ENCODE measurements around the gene VPS18.
"Not testable (repeated sequence)": the region's sequence is repeated elsewhere in the genome, so short reads cannot be mapped to it uniquely, and the experiment has no call there.

The VPS18 gene, protein sequence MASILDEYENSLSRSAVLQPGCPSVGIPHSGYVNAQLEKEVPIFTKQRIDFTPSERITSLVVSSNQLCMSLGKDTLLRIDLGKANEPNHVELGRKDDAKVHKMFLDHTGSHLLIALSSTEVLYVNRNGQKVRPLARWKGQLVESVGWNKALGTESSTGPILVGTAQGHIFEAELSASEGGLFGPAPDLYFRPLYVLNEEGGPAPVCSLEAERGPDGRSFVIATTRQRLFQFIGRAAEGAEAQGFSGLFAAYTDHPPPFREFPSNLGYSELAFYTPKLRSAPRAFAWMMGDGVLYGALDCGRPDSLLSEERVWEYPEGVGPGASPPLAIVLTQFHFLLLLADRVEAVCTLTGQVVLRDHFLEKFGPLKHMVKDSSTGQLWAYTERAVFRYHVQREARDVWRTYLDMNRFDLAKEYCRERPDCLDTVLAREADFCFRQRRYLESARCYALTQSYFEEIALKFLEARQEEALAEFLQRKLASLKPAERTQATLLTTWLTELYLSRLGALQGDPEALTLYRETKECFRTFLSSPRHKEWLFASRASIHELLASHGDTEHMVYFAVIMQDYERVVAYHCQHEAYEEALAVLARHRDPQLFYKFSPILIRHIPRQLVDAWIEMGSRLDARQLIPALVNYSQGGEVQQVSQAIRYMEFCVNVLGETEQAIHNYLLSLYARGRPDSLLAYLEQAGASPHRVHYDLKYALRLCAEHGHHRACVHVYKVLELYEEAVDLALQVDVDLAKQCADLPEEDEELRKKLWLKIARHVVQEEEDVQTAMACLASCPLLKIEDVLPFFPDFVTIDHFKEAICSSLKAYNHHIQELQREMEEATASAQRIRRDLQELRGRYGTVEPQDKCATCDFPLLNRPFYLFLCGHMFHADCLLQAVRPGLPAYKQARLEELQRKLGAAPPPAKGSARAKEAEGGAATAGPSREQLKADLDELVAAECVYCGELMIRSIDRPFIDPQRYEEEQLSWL

DNA sequence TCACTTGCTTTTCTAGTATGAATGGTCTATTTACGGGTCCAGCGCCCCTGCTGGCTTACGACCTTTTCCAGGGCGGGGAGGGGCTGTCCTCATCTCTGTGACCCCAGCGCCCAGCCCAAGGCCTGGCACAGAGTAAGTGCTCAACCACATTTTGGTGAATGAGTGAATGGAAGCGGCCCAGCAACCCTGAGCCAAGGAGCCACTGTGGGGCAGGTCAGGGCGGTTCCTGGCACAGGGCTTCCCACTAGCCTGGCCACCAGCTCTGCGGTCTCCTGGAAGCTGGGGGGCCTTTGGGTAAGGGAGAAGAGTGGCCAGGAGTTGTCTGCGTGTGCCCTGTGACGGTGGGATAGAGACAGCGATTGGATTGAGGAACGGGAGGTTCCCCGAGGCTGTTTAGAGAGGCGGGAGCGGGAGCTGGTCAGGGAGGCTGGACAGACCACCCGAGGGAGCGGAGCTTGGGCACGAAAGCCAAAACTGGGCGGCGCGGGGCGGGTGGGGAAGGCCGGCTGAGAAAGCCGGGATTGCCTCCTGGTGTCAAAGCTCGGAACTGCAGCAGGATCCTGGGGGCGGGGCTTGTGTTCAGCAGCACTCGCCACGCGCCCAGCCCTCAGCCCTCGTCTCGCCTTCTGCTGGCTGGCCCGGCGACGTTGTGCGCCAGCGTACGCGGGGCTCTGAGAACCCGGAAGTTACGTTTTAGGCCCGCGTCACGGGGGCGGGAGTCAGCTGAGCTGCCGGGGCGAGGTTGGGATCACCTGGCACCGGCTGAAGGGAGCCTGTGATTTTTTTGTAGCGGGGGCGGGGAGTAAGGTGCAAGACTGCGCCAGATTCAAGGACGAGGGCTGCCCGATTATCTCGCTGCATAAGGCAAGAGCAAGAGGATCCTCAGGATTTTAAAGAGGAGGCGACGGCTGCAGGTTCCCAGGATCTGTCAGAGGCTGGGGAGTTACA lies at the start of gene VPS18:
Gene VPS18 (plus strand): TSS at position 718 of the 948 bp plus-strand sequence. CDS start 319 bp downstream, outside the sequence.
- DNase-seq: peak; percentile 99
- in situ Hi-C loops (cut with MboI; ENCODE audit: low pct_unique_long_range_greater_than_20kb, low sequenced_read_pairs): no loop called here

DNA sequence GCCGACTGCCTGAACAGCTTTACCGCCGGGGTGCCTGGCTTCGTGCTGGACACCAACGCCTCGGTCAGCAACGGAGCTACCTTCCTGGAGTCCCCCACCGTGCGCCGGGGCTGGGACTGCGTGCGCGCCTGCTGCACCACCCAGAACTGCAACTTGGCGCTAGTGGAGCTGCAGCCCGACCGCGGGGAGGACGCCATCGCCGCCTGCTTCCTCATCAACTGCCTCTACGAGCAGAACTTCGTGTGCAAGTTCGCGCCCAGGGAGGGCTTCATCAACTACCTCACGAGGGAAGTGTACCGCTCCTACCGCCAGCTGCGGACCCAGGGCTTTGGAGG lies 49.6 kb upstream of the VPS18 start:
- in situ Hi-C loops (cut with MboI; ENCODE audit: low pct_unique_long_range_greater_than_20kb, low sequenced_read_pairs): no loop called here
- peak; percentile 67 for DNase-seq

DNA sequence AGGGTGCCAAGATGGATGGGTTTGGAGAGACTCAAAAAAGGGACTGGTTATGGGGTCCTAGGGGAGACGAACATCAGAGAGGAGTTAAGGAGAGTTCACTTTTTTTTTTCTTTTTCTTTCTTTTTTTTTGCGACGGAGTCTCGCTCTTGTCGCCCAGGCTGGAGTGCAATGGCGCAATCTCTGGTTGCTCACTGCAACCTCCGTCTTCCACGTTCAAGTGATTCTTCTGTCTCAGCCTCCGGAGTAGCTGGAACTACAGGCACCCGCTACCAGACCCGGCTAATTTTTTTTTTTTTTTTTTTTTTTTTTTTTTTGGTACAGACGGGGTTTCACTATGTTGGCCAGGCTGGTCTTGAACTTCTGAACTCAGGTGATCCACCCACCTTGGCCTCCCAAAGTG lies 49.2 kb upstream of the VPS18 start:
- DNase-seq: no peak
- in situ Hi-C loops (cut with MboI; ENCODE audit: low pct_unique_long_range_greater_than_20kb, low sequenced_read_pairs): no loop called here

DNA sequence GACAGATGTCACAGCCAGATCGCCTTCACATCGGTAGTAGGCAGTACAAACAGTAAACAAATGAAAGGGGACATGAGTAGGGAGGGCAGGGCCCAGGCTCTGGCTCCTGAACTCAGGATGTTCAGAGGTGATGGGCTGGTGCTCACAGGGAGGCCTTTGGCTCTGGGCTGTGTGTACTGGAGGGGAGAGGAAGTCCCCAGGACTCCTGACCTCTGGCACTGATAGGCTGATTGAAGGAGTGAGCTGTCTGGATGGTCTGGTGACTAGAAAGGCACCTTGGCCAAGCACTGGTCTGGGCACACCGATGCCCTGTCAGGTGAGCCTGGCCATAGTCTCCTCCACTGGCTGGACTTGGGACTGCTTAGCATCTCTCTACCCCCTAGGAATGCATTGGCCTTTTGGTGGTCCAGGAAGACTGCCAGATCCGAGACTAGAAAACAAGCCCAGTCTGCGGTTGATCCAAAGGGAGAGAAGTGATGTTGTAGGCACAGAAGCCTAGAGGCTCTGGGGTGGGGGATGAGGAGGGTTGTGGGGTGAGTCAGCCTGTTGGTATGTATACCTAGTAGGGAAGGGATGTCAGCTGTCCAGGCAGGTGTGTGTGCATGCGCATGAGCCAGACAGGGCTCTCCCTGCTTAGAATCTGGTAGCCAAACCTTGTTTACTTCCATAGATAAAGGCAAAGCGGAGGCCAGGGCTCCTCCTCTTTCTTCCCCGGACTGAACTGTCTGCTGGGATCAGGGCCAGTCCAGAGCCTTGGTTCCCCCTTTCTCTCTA lies 48.6 kb upstream of the VPS18 start:
- no peak for DNase-seq
- in situ Hi-C loops (cut with MboI; ENCODE audit: low pct_unique_long_range_greater_than_20kb, low sequenced_read_pairs): no loop called here

DNA sequence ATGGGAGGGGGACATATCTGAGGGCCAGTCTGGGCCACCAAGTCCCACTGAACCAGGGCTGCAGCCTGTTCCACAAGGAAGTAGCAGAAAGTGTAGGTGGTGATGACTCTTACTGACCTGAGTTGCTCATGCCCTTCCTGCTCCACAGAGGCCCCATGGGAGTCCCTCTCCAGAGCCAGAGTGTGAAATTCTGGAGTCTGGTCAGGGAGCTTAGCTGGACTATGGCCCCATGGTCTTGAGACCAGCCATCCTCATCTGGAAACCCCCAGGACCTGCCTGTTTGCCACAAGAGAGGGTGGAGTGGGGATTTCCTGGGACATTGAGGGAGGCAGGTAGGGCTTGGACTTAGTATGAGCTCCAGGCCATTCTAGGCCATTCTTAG lies 47.4 kb upstream of the VPS18 start:
- DNase-seq: no peak
- in situ Hi-C loops (cut with MboI; ENCODE audit: low pct_unique_long_range_greater_than_20kb, low sequenced_read_pairs): no loop called here

DNA sequence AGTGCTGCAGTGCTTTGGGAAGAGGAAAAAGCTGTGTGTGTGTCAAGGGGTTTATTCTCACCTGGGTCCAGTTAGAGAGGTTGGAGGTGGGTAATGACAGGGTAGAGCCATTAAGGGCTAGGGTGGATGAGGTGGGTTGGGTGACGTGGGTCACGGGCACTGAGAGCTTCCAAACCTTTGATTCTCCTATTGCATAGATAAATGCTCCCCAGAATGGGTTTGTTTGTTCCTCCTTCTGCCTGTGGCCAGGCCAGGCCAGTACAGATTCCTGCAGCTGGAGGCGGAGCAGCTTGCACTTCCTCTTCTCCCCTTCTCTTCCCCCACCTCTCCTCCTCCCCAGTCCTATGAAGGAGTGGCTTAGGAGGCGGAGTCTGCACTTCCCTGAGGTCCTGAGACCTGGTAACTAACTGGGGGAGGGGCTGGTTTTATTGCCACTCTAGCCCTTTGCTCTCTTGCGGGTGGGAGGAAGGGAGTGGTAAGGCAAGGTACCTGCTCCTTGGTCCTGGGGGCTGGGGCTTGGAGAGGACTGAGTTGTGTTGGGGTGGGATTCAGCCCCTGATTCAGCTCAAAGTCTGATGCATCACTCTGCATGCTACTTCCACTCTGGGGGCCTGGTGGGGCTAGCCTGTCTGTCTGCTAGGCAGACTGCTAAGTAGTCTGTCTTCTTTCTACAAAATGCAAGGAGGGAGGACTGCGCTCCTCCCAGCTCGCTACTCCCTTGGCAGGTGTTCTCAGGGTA lies 46.9 kb upstream of the VPS18 start:
- in situ Hi-C loops (cut with MboI; ENCODE audit: low pct_unique_long_range_greater_than_20kb, low sequenced_read_pairs): no loop called here

DNA sequence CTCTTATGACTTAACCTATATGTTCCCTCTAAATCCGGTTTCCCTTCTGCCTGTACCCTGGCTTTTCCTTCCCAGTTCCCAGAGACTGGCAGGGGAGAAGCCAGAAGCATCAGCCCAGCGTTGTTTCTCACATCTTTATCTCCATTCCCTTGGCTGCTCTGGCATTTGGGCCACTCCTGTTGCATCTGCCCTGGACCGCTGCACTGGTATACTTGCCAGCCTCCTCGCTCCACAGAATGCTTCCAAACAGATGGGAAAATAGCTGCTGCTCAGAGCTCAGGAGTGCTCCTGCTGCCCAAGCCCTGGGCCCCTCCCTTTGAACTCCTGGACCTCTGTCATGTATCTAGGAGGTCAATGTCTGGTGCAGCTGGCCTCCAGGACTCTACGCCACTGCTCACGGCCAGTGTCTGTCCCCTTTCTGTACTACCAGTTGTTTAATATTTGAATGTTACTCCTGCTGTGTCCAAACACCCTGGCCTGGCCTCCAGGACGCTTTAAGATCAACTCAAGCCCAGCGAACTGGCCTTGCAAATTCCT lies 43.6 kb upstream of the VPS18 start:
- no peak for DNase-seq
- in situ Hi-C loops (cut with MboI; ENCODE audit: low pct_unique_long_range_greater_than_20kb, low sequenced_read_pairs): no loop called here

More for the DNA sequence above, 46.9 kb upstream of the VPS18 start:
- peak; percentile 97 for DNase-seq

DNA sequence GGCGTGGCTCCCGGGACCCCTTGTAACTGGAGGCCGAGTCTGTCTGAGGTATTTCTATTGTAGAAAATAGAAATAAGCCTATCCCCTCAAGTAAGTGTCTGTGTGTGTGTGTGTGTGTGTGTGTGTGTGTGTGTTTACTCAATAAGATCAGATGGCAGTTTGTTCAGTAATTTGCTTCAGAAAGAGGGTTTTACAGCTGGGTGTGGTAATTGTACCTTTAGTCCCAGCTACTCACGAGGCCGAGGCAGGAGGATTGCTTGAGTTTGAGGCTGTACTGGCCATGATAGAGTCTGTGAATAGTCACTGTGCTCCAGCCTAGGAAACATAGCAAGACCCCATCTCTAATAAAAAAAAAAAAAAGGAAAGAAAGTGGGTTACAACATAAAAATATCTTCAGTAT lies 41.7 kb upstream of the VPS18 start:
- in situ Hi-C loops (cut with MboI; ENCODE audit: low pct_unique_long_range_greater_than_20kb, low sequenced_read_pairs): no loop called here

DNA sequence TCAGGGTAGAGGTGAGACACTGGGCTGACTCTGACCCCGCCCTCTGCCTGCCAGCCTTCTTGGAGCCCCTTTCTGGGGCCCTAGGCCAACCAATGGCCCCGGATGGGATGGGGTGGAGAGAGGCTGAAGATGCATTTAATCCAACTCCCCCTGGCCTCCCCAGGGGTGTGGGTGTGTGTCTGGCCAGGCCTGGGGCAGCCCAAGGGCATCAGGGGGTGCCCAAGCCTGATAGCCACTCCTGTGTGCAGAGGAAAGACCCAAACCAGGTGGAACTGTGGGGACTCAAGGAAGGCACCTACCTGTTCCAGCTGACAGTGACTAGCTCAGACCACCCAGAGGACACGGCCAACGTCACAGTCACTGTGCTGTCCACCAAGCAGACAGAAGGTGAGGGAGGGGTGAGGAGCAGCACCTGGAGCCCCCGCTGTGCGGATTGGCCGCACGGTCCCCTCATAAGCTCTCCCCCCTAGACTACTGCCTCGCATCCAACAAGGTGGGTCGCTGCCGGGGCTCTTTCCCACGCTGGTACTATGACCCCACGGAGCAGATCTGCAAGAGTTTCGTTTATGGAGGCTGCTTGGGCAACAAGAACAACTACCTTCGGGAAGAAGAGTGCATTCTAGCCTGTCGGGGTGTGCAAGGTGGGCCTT lies 40.9 kb upstream of the VPS18 start:
- in situ Hi-C loops (cut with MboI; ENCODE audit: low pct_unique_long_range_greater_than_20kb, low sequenced_read_pairs): no loop called here
- no peak for DNase-seq

More for the DNA sequence above, 41.7 kb upstream of the VPS18 start:
- no peak for DNase-seq

DNA sequence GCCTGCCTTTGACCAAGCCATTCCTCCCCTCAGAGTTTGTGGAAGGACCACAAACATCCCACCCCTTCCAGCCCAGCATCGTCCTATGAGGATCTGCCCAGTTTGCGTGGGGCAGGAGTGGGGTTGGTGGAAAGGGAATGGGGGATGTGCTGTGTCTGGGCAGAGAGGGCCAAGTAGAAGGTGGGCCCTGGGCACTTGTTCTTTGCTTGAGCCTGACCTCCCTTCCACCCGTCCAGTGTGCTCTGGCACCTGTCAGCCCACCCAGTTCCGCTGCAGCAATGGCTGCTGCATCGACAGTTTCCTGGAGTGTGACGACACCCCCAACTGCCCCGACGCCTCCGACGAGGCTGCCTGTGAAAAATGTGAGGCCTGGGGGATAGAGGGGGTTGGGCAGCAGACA lies 40.1 kb upstream of the VPS18 start:
- in situ Hi-C loops (cut with MboI; ENCODE audit: low pct_unique_long_range_greater_than_20kb, low sequenced_read_pairs): no loop called here
- DNase-seq: no peak

DNA sequence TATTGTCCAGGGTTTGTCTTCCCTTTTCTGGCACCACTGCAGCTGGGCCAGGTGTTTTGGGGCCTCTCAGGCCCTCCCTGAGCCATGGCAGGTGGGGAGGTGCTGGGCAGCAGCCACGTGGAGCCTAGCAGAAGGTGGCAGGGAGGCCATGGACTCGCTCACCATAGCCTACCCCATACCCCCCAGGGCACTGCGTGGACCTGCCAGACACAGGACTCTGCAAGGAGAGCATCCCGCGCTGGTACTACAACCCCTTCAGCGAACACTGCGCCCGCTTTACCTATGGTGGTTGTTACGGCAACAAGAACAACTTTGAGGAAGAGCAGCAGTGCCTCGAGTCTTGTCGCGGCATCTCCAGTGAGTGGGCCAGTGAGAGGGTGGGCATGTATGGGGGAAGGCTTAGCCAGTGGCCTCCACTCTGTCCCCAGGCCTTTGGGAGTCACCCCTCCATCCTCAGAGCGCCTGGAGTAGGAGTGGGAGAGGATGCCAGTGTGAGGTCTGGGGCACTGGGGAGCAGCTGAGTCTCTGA lies 38.5 kb upstream of the VPS18 start:
- no peak for DNase-seq
- in situ Hi-C loops (cut with MboI; ENCODE audit: low pct_unique_long_range_greater_than_20kb, low sequenced_read_pairs): no loop called here

DNA sequence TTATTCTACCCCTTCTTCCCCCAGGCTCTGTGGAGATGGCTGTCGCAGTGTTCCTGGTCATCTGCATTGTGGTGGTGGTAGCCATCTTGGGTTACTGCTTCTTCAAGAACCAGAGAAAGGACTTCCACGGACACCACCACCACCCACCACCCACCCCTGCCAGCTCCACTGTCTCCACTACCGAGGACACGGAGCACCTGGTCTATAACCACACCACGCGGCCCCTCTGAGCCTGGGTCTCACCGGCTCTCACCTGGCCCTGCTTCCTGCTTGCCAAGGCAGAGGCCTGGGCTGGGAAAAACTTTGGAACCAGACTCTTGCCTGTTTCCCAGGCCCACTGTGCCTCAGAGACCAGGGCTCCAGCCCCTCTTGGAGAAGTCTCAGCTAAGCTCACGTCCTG lies 37.5 kb upstream of the VPS18 start:
- in situ Hi-C loops (cut with MboI; ENCODE audit: low pct_unique_long_range_greater_than_20kb, low sequenced_read_pairs): no loop called here
- DNase-seq: no peak

DNA sequence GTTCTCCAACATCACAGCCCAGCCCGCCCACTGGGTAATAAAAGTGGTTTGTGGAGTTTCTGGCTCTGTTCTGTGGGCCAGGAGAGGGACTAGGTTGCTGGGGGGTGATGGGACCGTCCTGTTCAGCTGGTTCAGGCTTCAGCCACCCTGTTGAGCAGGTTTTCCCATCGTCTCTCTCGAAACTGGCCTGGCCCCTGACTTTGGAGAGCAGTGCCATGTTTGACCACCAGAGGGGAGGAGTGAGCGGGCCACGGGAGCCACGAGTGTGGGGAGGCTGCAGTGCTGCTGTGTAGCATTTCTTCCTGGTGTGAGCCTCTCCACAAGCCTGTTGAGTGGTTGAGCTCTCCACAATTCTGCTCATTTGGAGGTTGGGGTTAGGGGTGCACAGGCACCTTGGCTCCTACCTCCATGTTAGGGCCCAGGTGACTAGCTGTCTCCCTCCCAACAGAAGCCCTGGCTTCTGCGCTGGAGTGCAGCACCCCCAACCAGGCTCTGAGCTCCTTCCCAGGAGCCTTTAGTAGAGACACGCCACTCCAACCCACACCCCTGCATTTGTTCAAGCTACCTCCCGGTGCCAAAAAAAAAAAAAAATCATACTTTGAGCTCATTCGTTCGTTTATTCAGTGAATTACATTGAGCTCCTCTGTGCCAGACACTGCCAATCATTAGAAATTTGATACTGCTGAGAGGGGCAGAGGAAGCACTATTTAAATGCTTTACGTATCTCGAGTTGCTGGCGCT lies 36.5 kb upstream of the VPS18 start:
- in situ Hi-C loops (cut with MboI; ENCODE audit: low pct_unique_long_range_greater_than_20kb, low sequenced_read_pairs): no loop called here
- peak; percentile 80 for DNase-seq

DNA sequence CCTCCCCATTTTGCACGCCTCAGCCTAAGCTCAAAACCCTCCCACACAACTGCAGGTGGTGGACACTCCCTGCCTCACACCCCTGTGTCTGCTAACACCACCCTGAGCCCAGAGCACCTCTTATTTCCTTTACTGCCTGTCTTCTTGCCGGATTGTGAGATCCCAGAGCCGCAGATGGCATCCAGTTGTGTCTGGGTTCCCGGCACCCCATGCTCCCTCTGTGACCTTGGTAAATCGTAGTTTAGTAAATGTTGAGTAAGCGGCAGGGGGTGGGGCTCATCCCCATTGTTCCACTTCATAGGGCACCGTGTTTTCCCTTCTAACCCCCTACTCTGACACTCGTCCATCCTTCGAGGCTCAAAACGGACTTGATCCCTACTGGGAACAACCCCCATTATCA lies 35.5 kb upstream of the VPS18 start:
- in situ Hi-C loops (cut with MboI; ENCODE audit: low pct_unique_long_range_greater_than_20kb, low sequenced_read_pairs): no loop called here
- DNase-seq: no peak

DNA sequence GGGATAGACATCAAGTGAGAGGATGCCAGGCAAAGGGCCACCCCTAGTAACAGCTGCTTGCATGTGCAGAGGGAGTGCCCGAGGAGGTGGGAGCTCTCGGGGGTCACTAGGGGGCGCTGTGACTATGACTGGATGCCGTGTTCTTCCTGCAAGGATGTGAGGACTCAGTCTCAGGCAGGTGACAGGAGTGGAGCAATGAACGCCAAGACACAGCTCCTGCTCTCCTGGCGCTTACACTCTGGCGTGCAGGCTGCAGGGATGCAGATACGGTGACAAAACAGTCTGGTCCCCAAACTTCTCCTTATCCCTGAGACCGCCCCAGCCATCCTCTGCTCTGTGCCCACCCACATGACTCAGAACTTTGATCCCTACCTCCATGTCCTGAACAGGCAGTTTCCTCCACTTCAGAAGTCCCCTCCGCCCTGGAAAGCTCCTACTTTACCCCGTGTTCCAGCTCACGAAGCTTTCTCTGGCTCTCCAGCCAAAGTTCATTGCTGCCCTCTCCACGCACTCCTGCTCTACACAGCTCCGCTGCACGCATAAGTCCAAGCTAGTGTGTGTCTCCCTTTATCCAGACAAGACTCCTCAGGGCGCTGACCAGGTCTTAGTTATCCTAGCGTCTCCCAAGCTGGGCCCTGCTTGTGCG lies 34.9 kb upstream of the VPS18 start:
- peak; percentile 87 for DNase-seq
- in situ Hi-C loops (cut with MboI; ENCODE audit: low pct_unique_long_range_greater_than_20kb, low sequenced_read_pairs): no loop called here

DNA sequence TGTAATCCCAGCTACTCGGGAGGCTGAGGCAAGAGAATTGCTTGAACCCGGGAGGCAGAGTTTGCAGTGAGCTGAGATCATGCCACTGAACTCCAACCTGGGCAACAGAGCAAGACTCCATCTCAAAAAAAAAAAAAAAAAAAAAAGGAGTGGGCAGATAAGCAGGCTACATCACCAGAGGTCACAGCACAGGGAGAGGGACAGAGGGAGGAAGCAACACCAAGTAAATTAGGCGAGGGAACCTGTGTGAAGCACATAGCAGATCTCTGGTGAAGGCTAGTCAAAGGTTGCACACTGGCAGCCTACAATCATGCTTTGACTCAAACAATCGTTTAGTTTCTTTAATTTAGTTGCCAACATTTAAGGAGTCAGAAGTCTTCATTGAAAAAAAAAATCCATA lies 33.1 kb upstream of the VPS18 start:
- in situ Hi-C loops (cut with MboI; ENCODE audit: low pct_unique_long_range_greater_than_20kb, low sequenced_read_pairs); DNase-seq: not testable (repeated sequence)
